GM12865 (cell line): ENCODE data around the gene COL5A2.

ENCODE experiments used
- DNase-seq: peaks from one replicate; pipeline ENCODE4 v3.0.0; 2010; ENCODE audit warnings: low read depth
- H3K4me3 ChIP-seq: 2 replicates; pipeline ENCODE4 v1.5.1; 2011; ENCODE audit warnings: mild to moderate bottlenecking, low read depth, low read length, control low read depth
- TF ChIP-seq, protein P1 (sequence below): IDR thresholded peaks from 2 replicates; pipeline ENCODE4 v1.5.1; 2011; ENCODE audit warnings: low read length, control low read depth, low read depth, inconsistent platforms; ENCODE audit not compliant: insufficient read depth; ENCODE audit errors: missing control alignments

COL5A2 gene

GRCh38 chr2:189010536-189010935 is 169.0 kb downstream of the COL5A2 start:
- no peak for DNase-seq
- H3K4me3 ChIP-seq, result no peak overlapping the region
- TF ChIP-seq, protein P1, sequence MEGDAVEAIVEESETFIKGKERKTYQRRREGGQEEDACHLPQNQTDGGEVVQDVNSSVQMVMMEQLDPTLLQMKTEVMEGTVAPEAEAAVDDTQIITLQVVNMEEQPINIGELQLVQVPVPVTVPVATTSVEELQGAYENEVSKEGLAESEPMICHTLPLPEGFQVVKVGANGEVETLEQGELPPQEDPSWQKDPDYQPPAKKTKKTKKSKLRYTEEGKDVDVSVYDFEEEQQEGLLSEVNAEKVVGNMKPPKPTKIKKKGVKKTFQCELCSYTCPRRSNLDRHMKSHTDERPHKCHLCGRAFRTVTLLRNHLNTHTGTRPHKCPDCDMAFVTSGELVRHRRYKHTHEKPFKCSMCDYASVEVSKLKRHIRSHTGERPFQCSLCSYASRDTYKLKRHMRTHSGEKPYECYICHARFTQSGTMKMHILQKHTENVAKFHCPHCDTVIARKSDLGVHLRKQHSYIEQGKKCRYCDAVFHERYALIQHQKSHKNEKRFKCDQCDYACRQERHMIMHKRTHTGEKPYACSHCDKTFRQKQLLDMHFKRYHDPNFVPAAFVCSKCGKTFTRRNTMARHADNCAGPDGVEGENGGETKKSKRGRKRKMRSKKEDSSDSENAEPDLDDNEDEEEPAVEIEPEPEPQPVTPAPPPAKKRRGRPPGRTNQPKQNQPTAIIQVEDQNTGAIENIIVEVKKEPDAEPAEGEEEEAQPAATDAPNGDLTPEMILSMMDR, result no peak

GRCh38 chr2:189008555-189009262 is 170.9 kb downstream of the COL5A2 start:
- DNase-seq, result no peak
- no peak overlapping the region for H3K4me3 ChIP-seq
- TF ChIP-seq, protein P1, result no peak

DNA sequence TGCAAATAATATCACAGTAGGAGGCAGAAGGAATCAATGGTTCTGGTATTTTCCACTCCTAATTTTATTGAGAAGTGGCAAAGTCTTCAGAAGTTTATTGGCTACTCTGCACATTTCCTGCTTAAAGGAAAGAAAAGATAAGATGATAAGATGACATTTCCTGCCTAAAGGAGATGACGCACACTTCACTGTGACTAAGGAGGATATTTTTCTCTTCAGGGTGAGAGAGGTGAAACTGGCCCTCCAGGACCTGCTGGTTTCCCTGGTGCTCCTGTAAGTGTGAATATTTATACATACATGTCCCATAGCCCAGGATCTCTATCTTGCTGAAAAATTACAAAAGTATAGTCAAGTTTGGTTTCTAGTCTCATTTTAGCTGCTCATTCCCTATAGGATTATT is 177.5 kb downstream of the COL5A2 start:
- no peak overlapping the region for H3K4me3 ChIP-seq
- DNase-seq, result no peak
- TF ChIP-seq, protein P1, result no peak

- H3K4me3 ChIP-seq, result no peak overlapping the region
- TF ChIP-seq, protein P1, result no peak
Observed at GRCh38 chr2:189000221-189000620, 179.3 kb downstream of the COL5A2 start.

DNA sequence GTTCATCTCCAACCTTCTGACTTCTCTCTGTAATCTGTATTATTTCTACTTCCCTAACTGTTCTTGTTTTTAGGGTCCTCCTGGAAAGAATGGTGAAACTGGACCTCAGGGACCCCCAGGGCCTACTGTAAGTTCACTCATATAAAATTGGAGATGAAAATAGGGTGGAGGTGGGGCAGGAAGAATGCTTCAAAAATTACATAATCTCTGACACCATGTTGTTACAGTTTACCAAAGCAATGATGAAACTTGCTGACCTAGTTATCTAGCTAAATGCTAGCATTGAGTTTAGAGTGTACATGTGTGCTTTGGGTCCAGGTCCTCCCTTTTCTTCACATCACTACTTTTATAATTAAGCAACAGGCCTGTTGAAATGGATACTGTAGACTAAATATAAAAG is 182.3 kb downstream of the COL5A2 start:
- DNase-seq, result no peak
- no peak overlapping the region for H3K4me3 ChIP-seq
- TF ChIP-seq, protein P1, result no peak

More at GRCh38 chr2:189000221-189000620, 179.3 kb downstream of the COL5A2 start:
- DNase-seq, result no peak

GRCh38 chr2:188993247-188993646 is 186.3 kb downstream of the COL5A2 start:
- TF ChIP-seq, protein P1, result no peak
- H3K4me3 ChIP-seq, result no peak overlapping the region
- DNase-seq, result no peak

GRCh38 chr2:188986839-188987238 is 192.7 kb downstream of the COL5A2 start:
- no peak overlapping the region for H3K4me3 ChIP-seq
- TF ChIP-seq, protein P1, result no peak
- DNase-seq, result no peak
